HepG2 (cell line): ENCODE results near the gene STRA6. TPM values are rescaled to one million over a fixed set of nuclear protein-coding genes. Genes with fewer than 3 reads are reported as not detected.

Experiments used
- ATAC-seq: fragments of 200-7000 bp; cut with Tn5 transposase; 3 replicates; pipeline ENCODE4 v1.9.1; 2020; ENCODE audit warnings: mild to moderate bottlenecking, moderate library complexity
- BruUV-seq: library from RNA; stranded (reverse); fragments of 400-500 nt; replicated peaks from 2 replicates; lab custom pipeline; 2021; lab: Mats Ljungman, UMichigan
- CTCF ChIA-PET: fragments of 300-600 bp; formaldehyde crosslinking; extraction: SDS; loops from one replicate; lab custom pipeline; 2021; ENCODE audit warnings: low total read pairs, inconsistent platforms, low intra/inter-chr PET ratio; lab: Yijun Ruan, JAX
- POLR2A ChIA-PET: fragments of 350-600 bp; sonication (Branson Sonifier 250); formaldehyde crosslinking; loops from one replicate; lab custom pipeline; 2020; ENCODE audit warnings: antibody characterized with exemption, inconsistent platforms; lab: Yijun Ruan, JAX
- DNase-seq: peaks from one replicate; pipeline ENCODE4 v3.0.0-alpha.2; 2015; ENCODE audit warnings: low spot score
- FAIRE-seq: peaks from 3 replicates; lab custom pipeline; 2011; peaks lifted over from hg19 to GRCh38; lab: Jason Lieb, UNC
- H2AFZ ChIP-seq: one replicate; pipeline ENCODE4 v1.6.1; 2011; ENCODE audit warnings: low read length, inconsistent platforms
- H3K27ac ChIP-seq: fragments of 300-600 bp; 3 replicates; pipeline ENCODE4 v1.8.0; 2011; ENCODE audit warnings: mixed run types, mild to moderate bottlenecking, mixed read lengths, low read length, inconsistent platforms; ENCODE audit not compliant: insufficient read depth; ENCODE audit errors: extremely low read length
- H3K27me3 ChIP-seq, 2 experiments: fragments of 200-600 bp in 1 of 2; 2 replicates in 1 of 2; 3 replicates in 1 of 2; pipeline versions ENCODE4 v1.6.0 to v1.8.0; 2011; ENCODE audit warnings: low read length in 2 of 2, mild to moderate bottlenecking in 2 of 2, moderate library complexity in 2 of 2, inconsistent platforms in 1 of 2; ENCODE audit not compliant: insufficient read depth in 2 of 2, control insufficient read depth in 1 of 2
- H3K36me3 ChIP-seq, 2 experiments: fragments of 200-600 bp in 1 of 2; replicated peaks in 1 of 2; 2 replicates in 1 of 2; 3 replicates in 1 of 2; pipeline versions ENCODE4 v1.5.1 to v1.8.0; 2011; ENCODE audit warnings: low read length in 2 of 2, inconsistent platforms in 1 of 2; ENCODE audit not compliant: insufficient read depth in 2 of 2, control insufficient read depth in 1 of 2
- H3K4me1 ChIP-seq: 2 replicates; pipeline ENCODE4 v1.5.1; 2012; ENCODE audit warnings: low read length, inconsistent platforms; ENCODE audit not compliant: insufficient read depth
- H3K4me2 ChIP-seq: 2 replicates; pipeline ENCODE4 v1.6.0; 2011; ENCODE audit warnings: low read depth, low read length, inconsistent platforms
- H3K4me3 ChIP-seq, 3 experiments: fragments of 200-600 bp in 1 of 3; sonication (generic), shearing (Covaris generic) in 1 of 3; replicated peaks in 1 of 3; 2 replicates each; pipeline ENCODE4 v1.5.1; 2011 to 2016; ENCODE audit warnings: low read length in 3 of 3, inconsistent platforms in 2 of 3, low read depth in 2 of 3, mild to moderate bottlenecking in 2 of 3, control low read depth in 1 of 3, mixed read lengths in 1 of 3; ENCODE audit not compliant: insufficient read depth in 1 of 3
- H3K79me2 ChIP-seq: one replicate; pipeline ENCODE4 v1.6.1; 2011; ENCODE audit warnings: low read length, inconsistent platforms; ENCODE audit not compliant: insufficient read depth
- H3K9ac ChIP-seq: 2 replicates; pipeline ENCODE4 v1.6.0; 2011; ENCODE audit warnings: mild to moderate bottlenecking, low read depth, low read length, inconsistent platforms; ENCODE audit not compliant: insufficient read depth
- H3K9me3 ChIP-seq: 2 replicates; pipeline ENCODE4 v1.5.1; 2012; ENCODE audit warnings: mild to moderate bottlenecking, low read length
- H4K20me1 ChIP-seq: 2 replicates; pipeline ENCODE4 v1.6.0; 2011; ENCODE audit warnings: inconsistent platforms, mild to moderate bottlenecking, low read length, moderate library complexity; ENCODE audit not compliant: insufficient read depth
- SP5 ChIP-seq: IDR thresholded peaks from 2 replicates; pipeline ENCODE4 v1.6.1; 2016; ENCODE audit warnings: low read depth, borderline replicate concordance
- WGBS: methylation state at CpG from one replicate; pipeline ENCODE4 v1.1.6; 2017; ENCODE audit warnings: low lambda C conversion rate; 5-methylcytosine and 5-hydroxymethylcytosine counted together
- in situ Hi-C: cut with HindIII; loops from 2 replicates; pipeline ENCODE4 v1.10.0; 2017; ENCODE audit warnings: low pct_unique_long_range_greater_than_20kb; ENCODE audit not compliant: extremely low pct_ligation_motif_present
- intact Hi-C: fragments of 100-400 bp; cut with micrococcal nuclease; formaldehyde crosslinking; loops from one replicate; pipeline ENCODE4 v1.10.0; 2022; ENCODE audit not compliant: unreplicated experiment
- polyA plus RNA-seq, 8 experiments: library from polyadenylated mRNA; depleted of rRNA in 3 of 8; stranded (reverse) in 7 of 8; unstranded in 1 of 8; fragments of >200 nt; fragmentation: Illumina TruSeq in 4 of 8; extraction: Trizol in 4 of 8; gene quantifications; 2 replicates each; pipeline versions ENCODE4 v1.2.1 to v1.2.3, GENCODE V29; 2011 to 2016; ENCODE audit warnings: low read depth in 4 of 8, missing spikeins in 1 of 8, mixed read lengths in 1 of 8; ENCODE audit not compliant: insufficient read depth in 1 of 8
- total RNA-seq, 5 experiments: library from RNA; depleted of rRNA; stranded (reverse); fragments of >200 nt; fragmentation: Illumina TruSeq; extraction: Trizol; gene quantifications; 2 replicates each; pipeline ENCODE4 v1.2.3, GENCODE V29; 2016; ENCODE audit warnings: low read depth in 1 of 5
- TF ChIP-seq, protein P1 (sequence below): IDR thresholded peaks from 2 replicates; pipeline ENCODE4 v1.6.1; 2012; ENCODE audit warnings: low read length, improper control_type of control experiment
- TF ChIP-seq, protein P2 (sequence below): sonication (generic); formaldehyde crosslinking; conservative IDR thresholded peaks from 2 replicates; pipeline ENCODE4 v1.4.0; 2020; ENCODE audit warnings: mild to moderate bottlenecking, missing genetic modification reagents, moderate library complexity
- TF ChIP-seq, protein P3 (sequence below): sonication (generic); formaldehyde crosslinking; IDR thresholded peaks from 2 replicates; pipeline ENCODE4 v1.4.0; 2020; ENCODE audit warnings: missing genetic modification reagents
- TF ChIP-seq, protein P4 (sequence below), 2 experiments: fragments of 450-650 bp in 1 of 2; sonication (generic) in 1 of 2; formaldehyde crosslinking; IDR thresholded peaks; 2 replicates each; pipeline versions ENCODE4 v1.5.0 to v1.8.0; 2020 to 2022; ENCODE audit warnings: mild to moderate bottlenecking in 1 of 2, missing genetic modification reagents in 1 of 2
- TF ChIP-seq, protein P5 (sequence below): IDR thresholded peaks from 2 replicates; pipeline ENCODE4 v1.6.1; 2016; ENCODE audit warnings: low read depth

Gene STRA6
- total and polyA plus RNA-seq, 2 of the 13 experiments (the other 11 are each of a cell fraction or from before 2014, with no cell fraction given): 1.6 to 2.1 TPM

DNA sequence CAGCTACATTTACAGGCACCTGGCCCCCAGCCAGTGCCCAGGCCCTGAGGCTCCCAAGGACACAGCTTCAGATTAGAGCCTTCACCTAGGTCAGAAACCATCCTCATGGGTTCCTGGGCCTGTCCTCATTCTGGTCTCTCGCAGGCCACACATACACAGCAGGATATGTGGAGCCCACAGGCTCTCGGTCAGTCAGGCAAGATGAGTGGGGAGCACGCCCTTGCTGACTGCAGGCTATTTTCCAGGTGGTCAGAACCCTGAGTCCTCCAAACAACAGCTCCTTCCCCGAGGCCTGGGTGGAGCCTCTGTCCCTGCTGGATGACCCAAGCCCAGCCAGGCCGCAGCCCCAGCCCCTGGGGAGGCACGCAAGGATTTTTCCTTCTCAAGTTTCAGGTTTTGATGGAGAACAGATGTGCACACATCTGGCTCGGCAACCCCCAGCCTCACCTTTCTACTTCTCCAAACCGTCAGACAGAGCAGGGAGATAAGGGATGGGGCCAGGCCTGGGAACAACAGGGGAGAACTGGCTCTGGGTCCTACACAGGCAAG is 1.6 kb downstream of the STRA6 start:
- Histone ChIP-seq H3K4me3 (no peak overlapping the region), H3K27ac (no peak overlapping the region), H3K36me3 (no peaks in the 10 kb centered on the region), H4K20me1 (0 out of 2 replicates have a peak, but pooled peaks cover 2% of the 10 kb centered on the region), H3K9ac (no peak overlapping the region), H3K9me3 (no peaks in the 10 kb centered on the region), H3K27me3 (peaks cover 7 to 23% of the 10 kb centered on the region in 2 experiments), H2AFZ (no peak overlapping the region), H3K4me1 (0 out of 2 replicates have a peak, but pooled peaks cover 31% of the 10 kb centered on the region), H3K79me2 (no peaks in the 10 kb centered on the region), H3K4me2 (no peak overlapping the region)
- intact Hi-C loops: no loop called here
- POLR2A ChIA-PET: no interaction called here
- CTCF ChIA-PET: no interaction called here
- no peak for ATAC-seq
- FAIRE-seq: no peak
- BruUV-seq: no TSS peak
- in situ Hi-C loops: no loop called here
- no peak for DNase-seq
- WGBS: 52% methylated on average over 3 of the region's 8 CpGs
- TF ChIP-seq SP5 (CRISPR knock-in tag): no peak
- TF ChIP-seq, protein P1, sequence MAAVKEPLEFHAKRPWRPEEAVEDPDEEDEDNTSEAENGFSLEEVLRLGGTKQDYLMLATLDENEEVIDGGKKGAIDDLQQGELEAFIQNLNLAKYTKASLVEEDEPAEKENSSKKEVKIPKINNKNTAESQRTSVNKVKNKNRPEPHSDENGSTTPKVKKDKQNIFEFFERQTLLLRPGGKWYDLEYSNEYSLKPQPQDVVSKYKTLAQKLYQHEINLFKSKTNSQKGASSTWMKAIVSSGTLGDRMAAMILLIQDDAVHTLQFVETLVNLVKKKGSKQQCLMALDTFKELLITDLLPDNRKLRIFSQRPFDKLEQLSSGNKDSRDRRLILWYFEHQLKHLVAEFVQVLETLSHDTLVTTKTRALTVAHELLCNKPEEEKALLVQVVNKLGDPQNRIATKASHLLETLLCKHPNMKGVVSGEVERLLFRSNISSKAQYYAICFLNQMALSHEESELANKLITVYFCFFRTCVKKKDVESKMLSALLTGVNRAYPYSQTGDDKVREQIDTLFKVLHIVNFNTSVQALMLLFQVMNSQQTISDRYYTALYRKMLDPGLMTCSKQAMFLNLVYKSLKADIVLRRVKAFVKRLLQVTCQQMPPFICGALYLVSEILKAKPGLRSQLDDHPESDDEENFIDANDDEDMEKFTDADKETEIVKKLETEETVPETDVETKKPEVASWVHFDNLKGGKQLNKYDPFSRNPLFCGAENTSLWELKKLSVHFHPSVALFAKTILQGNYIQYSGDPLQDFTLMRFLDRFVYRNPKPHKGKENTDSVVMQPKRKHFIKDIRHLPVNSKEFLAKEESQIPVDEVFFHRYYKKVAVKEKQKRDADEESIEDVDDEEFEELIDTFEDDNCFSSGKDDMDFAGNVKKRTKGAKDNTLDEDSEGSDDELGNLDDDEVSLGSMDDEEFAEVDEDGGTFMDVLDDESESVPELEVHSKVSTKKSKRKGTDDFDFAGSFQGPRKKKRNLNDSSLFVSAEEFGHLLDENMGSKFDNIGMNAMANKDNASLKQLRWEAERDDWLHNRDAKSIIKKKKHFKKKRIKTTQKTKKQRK: no peak
- TF ChIP-seq, protein P2, sequence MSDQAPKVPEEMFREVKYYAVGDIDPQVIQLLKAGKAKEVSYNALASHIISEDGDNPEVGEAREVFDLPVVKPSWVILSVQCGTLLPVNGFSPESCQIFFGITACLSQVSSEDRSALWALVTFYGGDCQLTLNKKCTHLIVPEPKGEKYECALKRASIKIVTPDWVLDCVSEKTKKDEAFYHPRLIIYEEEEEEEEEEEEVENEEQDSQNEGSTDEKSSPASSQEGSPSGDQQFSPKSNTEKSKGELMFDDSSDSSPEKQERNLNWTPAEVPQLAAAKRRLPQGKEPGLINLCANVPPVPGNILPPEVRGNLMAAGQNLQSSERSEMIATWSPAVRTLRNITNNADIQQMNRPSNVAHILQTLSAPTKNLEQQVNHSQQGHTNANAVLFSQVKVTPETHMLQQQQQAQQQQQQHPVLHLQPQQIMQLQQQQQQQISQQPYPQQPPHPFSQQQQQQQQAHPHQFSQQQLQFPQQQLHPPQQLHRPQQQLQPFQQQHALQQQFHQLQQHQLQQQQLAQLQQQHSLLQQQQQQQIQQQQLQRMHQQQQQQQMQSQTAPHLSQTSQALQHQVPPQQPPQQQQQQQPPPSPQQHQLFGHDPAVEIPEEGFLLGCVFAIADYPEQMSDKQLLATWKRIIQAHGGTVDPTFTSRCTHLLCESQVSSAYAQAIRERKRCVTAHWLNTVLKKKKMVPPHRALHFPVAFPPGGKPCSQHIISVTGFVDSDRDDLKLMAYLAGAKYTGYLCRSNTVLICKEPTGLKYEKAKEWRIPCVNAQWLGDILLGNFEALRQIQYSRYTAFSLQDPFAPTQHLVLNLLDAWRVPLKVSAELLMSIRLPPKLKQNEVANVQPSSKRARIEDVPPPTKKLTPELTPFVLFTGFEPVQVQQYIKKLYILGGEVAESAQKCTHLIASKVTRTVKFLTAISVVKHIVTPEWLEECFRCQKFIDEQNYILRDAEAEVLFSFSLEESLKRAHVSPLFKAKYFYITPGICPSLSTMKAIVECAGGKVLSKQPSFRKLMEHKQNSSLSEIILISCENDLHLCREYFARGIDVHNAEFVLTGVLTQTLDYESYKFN (CRISPR knock-in tag): no peak
- TF ChIP-seq, protein P3, sequence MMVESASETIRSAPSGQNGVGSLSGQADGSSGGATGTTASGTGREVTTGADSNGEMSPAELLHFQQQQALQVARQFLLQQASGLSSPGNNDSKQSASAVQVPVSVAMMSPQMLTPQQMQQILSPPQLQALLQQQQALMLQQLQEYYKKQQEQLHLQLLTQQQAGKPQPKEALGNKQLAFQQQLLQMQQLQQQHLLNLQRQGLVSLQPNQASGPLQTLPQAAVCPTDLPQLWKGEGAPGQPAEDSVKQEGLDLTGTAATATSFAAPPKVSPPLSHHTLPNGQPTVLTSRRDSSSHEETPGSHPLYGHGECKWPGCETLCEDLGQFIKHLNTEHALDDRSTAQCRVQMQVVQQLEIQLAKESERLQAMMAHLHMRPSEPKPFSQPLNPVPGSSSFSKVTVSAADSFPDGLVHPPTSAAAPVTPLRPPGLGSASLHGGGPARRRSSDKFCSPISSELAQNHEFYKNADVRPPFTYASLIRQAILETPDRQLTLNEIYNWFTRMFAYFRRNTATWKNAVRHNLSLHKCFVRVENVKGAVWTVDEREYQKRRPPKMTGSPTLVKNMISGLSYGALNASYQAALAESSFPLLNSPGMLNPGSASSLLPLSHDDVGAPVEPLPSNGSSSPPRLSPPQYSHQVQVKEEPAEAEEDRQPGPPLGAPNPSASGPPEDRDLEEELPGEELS: no peak
- TF ChIP-seq, protein P4, sequence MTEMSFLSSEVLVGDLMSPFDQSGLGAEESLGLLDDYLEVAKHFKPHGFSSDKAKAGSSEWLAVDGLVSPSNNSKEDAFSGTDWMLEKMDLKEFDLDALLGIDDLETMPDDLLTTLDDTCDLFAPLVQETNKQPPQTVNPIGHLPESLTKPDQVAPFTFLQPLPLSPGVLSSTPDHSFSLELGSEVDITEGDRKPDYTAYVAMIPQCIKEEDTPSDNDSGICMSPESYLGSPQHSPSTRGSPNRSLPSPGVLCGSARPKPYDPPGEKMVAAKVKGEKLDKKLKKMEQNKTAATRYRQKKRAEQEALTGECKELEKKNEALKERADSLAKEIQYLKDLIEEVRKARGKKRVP (CRISPR knock-in tag; IDR thresholded peaks at IDR 0.05): no peak
- TF ChIP-seq, protein P5, sequence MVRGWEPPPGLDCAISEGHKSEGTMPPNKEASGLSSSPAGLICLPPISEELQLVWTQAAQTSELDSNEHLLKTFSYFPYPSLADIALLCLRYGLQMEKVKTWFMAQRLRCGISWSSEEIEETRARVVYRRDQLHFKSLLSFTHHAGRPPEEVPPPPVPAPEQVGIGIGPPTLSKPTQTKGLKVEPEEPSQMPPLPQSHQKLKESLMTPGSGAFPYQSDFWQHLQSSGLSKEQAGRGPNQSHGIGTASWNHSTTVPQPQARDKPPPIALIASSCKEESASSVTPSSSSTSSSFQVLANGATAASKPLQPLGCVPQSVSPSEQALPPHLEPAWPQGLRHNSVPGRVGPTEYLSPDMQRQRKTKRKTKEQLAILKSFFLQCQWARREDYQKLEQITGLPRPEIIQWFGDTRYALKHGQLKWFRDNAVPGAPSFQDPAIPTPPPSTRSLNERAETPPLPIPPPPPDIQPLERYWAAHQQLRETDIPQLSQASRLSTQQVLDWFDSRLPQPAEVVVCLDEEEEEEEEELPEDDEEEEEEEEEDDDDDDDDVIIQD (CRISPR knock-in tag): no peak
